ENCODE measurements around the gene SLITRK4.

GRCh38 chrX:143636831-143637230 lies 930 bp upstream of the SLITRK4 start:
- TF ChIP-seq POLR2AphosphoS5 (IDR thresholded peaks at IDR 0.05): no peak
- TF ChIP-seq CTCF (IDR thresholded peaks at IDR 0.05): no peak
- no peak for TF ChIP-seq POLR2A (IDR thresholded peaks at IDR 0.05)
- no peak for TF ChIP-seq EP300 (IDR thresholded peaks at IDR 0.05)
